Thoracic aorta (tissue), 2 donors: Measurements from ENCODE around the gene SECTM1. TPM values are rescaled to one million over a fixed set of nuclear protein-coding genes. Genes with fewer than 3 reads are reported as not detected.

Experiments
- ATAC-seq: fragments of 150-250 bp; one replicate; pipeline ENCODE4 v1.8.0; 2017; ENCODE audit warnings: low read depth; ENCODE audit not compliant: insufficient number of reproducible peaks, low FRiP score
- DNase-seq: peaks from one replicate; pipeline ENCODE4 v3.0.0-alpha.2; 2020; ENCODE audit warnings: low spot score
- H3K27ac ChIP-seq, 2 donors: fragments of 200-600 bp; sonication (generic); 1 replicate in 1 of 2; 2 replicates in 1 of 2; pipeline ENCODE4 v1.5.1; 2016; ENCODE audit warnings: mild to moderate bottlenecking in 2 of 2, moderate library complexity in 2 of 2
- H3K27me3 ChIP-seq: fragments of 200-600 bp; sonication (generic); replicated peaks from 2 replicates; pipeline ENCODE4 v1.6.0; 2016; ENCODE audit warnings: mild to moderate bottlenecking; ENCODE audit not compliant: insufficient read depth
- H3K36me3 ChIP-seq: fragments of 200-600 bp; sonication (generic); one replicate; pipeline ENCODE4 v1.5.1; 2016
- H3K4me1 ChIP-seq, 2 donors: fragments of 200-600 bp; sonication (generic); 1 replicate in 1 of 2; 2 replicates in 1 of 2; pipeline versions ENCODE4 v1.5.1 to v1.6.0; 2016; ENCODE audit warnings: low read depth in 2 of 2, mild to moderate bottlenecking in 1 of 2; ENCODE audit not compliant: control insufficient read depth in 1 of 2
- H3K4me3 ChIP-seq: fragments of 200-600 bp; sonication (generic); 2 replicates; pipeline ENCODE4 v1.5.1; 2016; ENCODE audit warnings: mild to moderate bottlenecking
- H3K9me3 ChIP-seq: fragments of 200-600 bp; sonication (generic); 2 replicates; pipeline ENCODE4 v1.5.1; 2016
- CTCF ChIP-seq: fragments of 200-600 bp; sonication (generic); IDR thresholded peaks from one replicate; pipeline ENCODE4 v1.5.1; 2019; ENCODE audit warnings: antibody characterized with exemption
- total RNA-seq, 2 donors: library from RNA; depleted of rRNA; stranded (reverse); fragments of >200 nt; gene quantifications; one replicate each; pipeline versions ENCODE4 v1.1.0 to v1.2.3, GENCODE V29; 2016

Gene SECTM1
- total RNA-seq, 2 donors from 2014 or later = 16.7 to 32.2 TPM

DNA sequence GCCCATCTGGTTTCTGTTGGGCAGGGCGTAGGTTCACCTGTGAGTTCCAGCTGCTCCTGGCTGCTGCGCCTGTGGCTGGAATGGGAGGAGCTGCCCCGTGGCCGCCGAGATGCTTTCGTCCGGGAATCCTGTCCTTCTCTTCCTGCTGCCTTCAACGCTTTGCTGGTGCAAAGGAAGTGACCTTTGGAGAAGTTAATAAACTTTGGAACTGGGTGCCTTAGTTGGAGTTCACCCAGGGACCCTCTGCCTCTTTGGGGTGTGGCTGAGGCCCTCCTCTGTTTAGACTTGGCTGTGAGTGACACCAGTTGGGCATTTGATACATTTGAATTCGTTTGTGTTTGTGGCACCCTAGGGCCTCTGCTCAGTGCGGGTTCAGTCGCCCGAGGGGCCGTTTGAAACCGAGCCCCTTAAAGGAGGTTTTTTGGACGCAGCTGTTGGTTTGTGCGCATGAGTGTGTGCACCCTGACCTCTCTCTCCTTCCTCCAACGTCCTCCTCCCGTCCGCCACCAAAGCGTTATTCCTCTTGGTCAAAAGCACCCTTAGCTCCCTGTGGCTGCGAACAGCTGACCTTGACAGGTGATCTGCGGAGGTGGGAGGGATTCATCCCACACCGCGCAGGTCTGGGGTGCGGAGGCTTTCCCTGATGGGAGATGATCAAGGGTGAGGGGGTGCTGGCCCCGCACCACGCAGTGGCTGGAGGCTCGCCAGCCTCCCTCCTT is 9.0 kb upstream of the SECTM1 start:
- ATAC-seq = no peak
- no peak overlapping the region for H3K4me3 ChIP-seq
- no peak for DNase-seq

GRCh38 chr17:82339634-82340580 is 6.3 kb upstream of the SECTM1 start:
- Histone ChIP-seq H3K27me3 (no peaks in the 10 kb centered on the region), H3K27ac (no peak overlapping the region), H3K9me3 (no peaks in the 10 kb centered on the region), H3K4me3 (peak overlapping the region; percentile 71), H3K4me1 (peaks cover 7 to 19% of the 10 kb centered on the region in 2 donors), H3K36me3 (no peaks in the 10 kb centered on the region)
- ATAC-seq (no peak), DNase-seq (no peak)
- no peak for TF ChIP-seq CTCF

More for the DNA sequence above, 9.0 kb upstream of the SECTM1 start:
- H3K27me3 ChIP-seq = no peaks in the 10 kb centered on the region
- no peak overlapping the region for H3K27ac ChIP-seq
- H3K9me3 ChIP-seq = no peaks in the 10 kb centered on the region
- peaks cover 3 to 13% of the 10 kb centered on the region in 2 donors for H3K4me1 ChIP-seq
- no peak for TF ChIP-seq CTCF
- no peaks in the 10 kb centered on the region for H3K36me3 ChIP-seq

DNA sequence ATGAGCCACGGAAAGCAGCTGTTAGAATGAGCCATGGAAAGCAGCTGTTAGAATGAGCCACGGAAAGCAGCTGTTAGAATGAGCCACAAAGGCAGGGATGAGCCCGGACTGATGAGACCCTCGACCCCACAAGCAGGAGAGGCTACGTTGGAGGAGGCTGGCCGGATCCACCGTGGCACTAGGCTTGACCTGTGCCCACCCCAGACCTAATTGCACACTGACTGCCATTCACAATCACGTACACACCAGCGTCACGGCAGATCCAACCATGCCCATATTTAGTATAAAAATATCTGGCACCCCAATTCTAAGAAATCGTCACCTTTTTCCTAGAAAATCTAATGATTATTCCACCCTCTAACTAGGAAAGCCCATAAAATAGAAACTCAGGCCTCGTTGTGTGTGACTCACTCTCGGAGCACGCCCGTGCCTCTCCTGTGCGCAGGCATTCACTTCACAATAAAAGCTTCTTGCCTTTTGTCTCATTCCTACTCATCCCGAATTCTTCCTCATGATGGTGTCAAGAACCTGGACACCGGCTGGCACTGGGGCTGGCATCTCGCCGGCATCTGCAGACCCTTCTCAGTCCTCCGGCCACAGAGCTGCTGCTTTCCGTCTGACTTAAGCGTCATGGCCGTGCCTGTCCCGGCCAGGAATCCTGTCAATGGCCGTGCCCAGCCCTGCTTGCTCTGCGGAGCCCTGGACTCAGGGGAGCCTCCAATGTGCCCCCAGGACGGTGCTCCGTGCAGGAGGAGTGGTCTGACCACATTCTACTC is 5.5 kb upstream of the SECTM1 start:
- DNase-seq = no peak

DNA sequence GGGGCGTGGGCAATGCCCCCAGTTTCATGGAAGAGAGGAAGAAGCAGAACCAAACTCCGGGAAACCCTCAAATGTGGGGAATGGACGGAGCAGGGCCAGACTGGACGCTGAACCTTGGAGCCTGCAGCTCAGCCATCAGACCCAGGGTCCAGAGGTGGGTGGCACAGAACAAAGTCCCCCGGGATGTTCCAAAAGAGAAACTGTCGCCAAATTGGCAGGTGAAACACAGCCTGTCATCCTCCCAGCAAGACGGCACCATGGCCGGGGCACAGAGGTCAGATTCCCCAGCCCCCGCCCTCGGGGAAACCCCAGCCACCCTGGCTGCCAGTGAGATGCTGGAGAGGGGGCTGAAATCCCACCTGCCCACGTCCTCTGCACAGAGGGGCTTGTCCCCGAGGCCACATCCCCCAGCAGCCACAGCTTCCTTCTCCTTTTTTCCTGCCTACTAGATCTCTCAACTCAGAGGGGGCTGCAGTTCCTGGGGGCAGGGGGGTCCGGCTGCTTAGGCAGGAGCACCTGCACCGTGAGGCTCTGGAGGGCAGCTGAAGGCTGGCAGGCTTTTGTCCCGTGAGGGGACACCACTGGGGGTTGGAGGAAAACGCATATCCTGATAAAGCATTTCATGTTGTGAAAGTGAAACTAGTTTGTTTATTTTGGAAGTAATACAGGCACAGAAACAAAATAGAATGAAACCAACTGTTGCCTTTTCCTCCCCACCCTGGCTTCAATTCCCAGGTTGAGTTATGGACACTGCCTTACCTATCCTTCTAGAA is 1.2 kb upstream of the SECTM1 start:
- no peaks in the 10 kb centered on the region for H3K9me3 ChIP-seq
- peak overlapping the region; percentile 83 for H3K4me3 ChIP-seq
- DNase-seq (no peak), ATAC-seq (no peak)
- no peaks in the 10 kb centered on the region for H3K36me3 ChIP-seq
- no peaks in the 10 kb centered on the region for H3K27me3 ChIP-seq
- no peak for TF ChIP-seq CTCF
- H3K4me1 ChIP-seq = peaks cover 27 to 51% of the 10 kb centered on the region in 2 donors
- no peak overlapping the region for H3K27ac ChIP-seq

More for the DNA sequence above, 5.5 kb upstream of the SECTM1 start:
- H3K36me3 ChIP-seq = no peaks in the 10 kb centered on the region
- peak overlapping the region; percentile 71 for H3K4me3 ChIP-seq
- peaks cover 16 to 28% of the 10 kb centered on the region in 2 donors for H3K4me1 ChIP-seq
- peak; percentile 22 for ATAC-seq
- H3K9me3 ChIP-seq = no peaks in the 10 kb centered on the region
- no peak overlapping the region for H3K27ac ChIP-seq
- TF ChIP-seq CTCF = no peak
- no peaks in the 10 kb centered on the region for H3K27me3 ChIP-seq
